ENCODE results near the gene PDE3A.

- TF ChIP-seq, protein P1, sequence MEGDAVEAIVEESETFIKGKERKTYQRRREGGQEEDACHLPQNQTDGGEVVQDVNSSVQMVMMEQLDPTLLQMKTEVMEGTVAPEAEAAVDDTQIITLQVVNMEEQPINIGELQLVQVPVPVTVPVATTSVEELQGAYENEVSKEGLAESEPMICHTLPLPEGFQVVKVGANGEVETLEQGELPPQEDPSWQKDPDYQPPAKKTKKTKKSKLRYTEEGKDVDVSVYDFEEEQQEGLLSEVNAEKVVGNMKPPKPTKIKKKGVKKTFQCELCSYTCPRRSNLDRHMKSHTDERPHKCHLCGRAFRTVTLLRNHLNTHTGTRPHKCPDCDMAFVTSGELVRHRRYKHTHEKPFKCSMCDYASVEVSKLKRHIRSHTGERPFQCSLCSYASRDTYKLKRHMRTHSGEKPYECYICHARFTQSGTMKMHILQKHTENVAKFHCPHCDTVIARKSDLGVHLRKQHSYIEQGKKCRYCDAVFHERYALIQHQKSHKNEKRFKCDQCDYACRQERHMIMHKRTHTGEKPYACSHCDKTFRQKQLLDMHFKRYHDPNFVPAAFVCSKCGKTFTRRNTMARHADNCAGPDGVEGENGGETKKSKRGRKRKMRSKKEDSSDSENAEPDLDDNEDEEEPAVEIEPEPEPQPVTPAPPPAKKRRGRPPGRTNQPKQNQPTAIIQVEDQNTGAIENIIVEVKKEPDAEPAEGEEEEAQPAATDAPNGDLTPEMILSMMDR (IDR thresholded peaks at IDR 0.05): no peak
- no peak for TF ChIP-seq POLR2A (IDR thresholded peaks at IDR 0.05)
Observed at GRCh38 chr12:20501958-20502357, 133.6 kb downstream of the PDE3A start.
